Mesenteric fat pad (tissue), 1 donor: ENCODE results near the gene IL1RAP. TPM values are rescaled to one million over a fixed set of nuclear protein-coding genes. Genes with fewer than 3 reads are reported as not detected.

Source experiments
- DNase-seq: peaks from one replicate; pipeline ENCODE4 v3.0.0-alpha.2; 2020; ENCODE audit warnings: low spot score
- total RNA-seq: library from RNA; stranded (reverse); fragmentation: NEBNext Ultra II Directional; extraction: Animal tissue kit (Norgen Biotek cat#: 25700); gene quantifications from one replicate; pipeline ENCODE4 v1.2.1, GENCODE V29; 2021
- donor health status: DM: yes; HTN: yes; CAD: no.

The IL1RAP gene
- total RNA-seq, 1 donor from 2014 or later, result 21.5 TPM

- no peak for DNase-seq
Observed at GRCh38 chr3:190607021-190607420, 93.1 kb downstream of the IL1RAP start.

GRCh38 chr3:190608850-190609589, 95.1 kb downstream of the IL1RAP start:
- DNase-seq, result no peak

- DNase-seq, result no peak
Observed at GRCh38 chr3:190614226-190615059, 100.6 kb downstream of the IL1RAP start.

GRCh38 chr3:190615060-190615384, 101.1 kb downstream of the IL1RAP start:
- no peak for DNase-seq

- DNase-seq, result no peak
Observed at GRCh38 chr3:190615607-190616006, 101.7 kb downstream of the IL1RAP start.

- no peak for DNase-seq
Observed at GRCh38 chr3:190616637-190617036, 102.8 kb downstream of the IL1RAP start.

- DNase-seq, result no peak
Observed at GRCh38 chr3:190617185-190617584, 103.3 kb downstream of the IL1RAP start.

- no peak for DNase-seq
Observed at GRCh38 chr3:190618330-190619030, 104.6 kb downstream of the IL1RAP start.

- no peak for DNase-seq
Observed at GRCh38 chr3:190619353-190619752, 105.5 kb downstream of the IL1RAP start.

- no peak for DNase-seq
Observed at GRCh38 chr3:190619761-190620160, 105.9 kb downstream of the IL1RAP start.

- no peak for DNase-seq
Observed at GRCh38 chr3:190620886-190621608, 107.2 kb downstream of the IL1RAP start.

GRCh38 chr3:190621927-190622326, 108.0 kb downstream of the IL1RAP start:
- DNase-seq, result no peak

- DNase-seq, result no peak
Observed at GRCh38 chr3:190624282-190624681, 110.4 kb downstream of the IL1RAP start.

- DNase-seq, result no peak
Observed at GRCh38 chr3:190626951-190627620, 113.2 kb downstream of the IL1RAP start.

GRCh38 chr3:190629088-190629487, 115.2 kb downstream of the IL1RAP start:
- DNase-seq, result no peak

- no peak for DNase-seq
Observed at GRCh38 chr3:190631295-190631694, 117.4 kb downstream of the IL1RAP start.

- DNase-seq, result no peak
Observed at GRCh38 chr3:190641564-190641963, 127.7 kb downstream of the IL1RAP start.

- DNase-seq, result no peak
Observed at GRCh38 chr3:190642016-190642415, 128.1 kb downstream of the IL1RAP start.

GRCh38 chr3:190644035-190644434, 130.2 kb downstream of the IL1RAP start:
- no peak for DNase-seq

- DNase-seq, result no peak
Observed at GRCh38 chr3:190644766-190645165, 130.9 kb downstream of the IL1RAP start.

- no peak for DNase-seq
Observed at GRCh38 chr3:190645932-190646460, 132.1 kb downstream of the IL1RAP start.
